HUES64 (cell line): Measurements from ENCODE around the gene PHF13.

Experiments
- H3K27ac ChIP-seq: 2 replicates; pipeline ENCODE4 v1.7.0; 2013; ENCODE audit warnings: low read depth, low read length, inconsistent platforms
- H3K27me3 ChIP-seq: 2 replicates; pipeline ENCODE4 v1.6.1; 2013; ENCODE audit warnings: mild to moderate bottlenecking, low read length; ENCODE audit not compliant: insufficient read depth
- H3K36me3 ChIP-seq: 2 replicates; pipeline ENCODE4 v1.6.1; 2013; ENCODE audit warnings: mild to moderate bottlenecking, low read length; ENCODE audit not compliant: insufficient read depth
- H3K4me1 ChIP-seq: 2 replicates; pipeline ENCODE4 v1.6.1; 2013; ENCODE audit warnings: mild to moderate bottlenecking, low read length, moderate library complexity; ENCODE audit not compliant: insufficient read depth
- H3K4me3 ChIP-seq: 2 replicates; pipeline ENCODE4 v1.5.1; 2013; ENCODE audit warnings: mild to moderate bottlenecking, low read length, moderate library complexity
- H3K9ac ChIP-seq: 2 replicates; pipeline ENCODE4 v1.6.1; 2013; ENCODE audit warnings: mild to moderate bottlenecking, low read depth, low read length
- H3K9me3 ChIP-seq: 2 replicates; pipeline ENCODE4 v1.6.1; 2013; ENCODE audit warnings: low read depth, low read length; ENCODE audit not compliant: insufficient read depth
- WGBS: fragments of 150-250, 120-280 bp; methylation state at CpG from one replicate; pipeline ENCODE4 v1.1.7; 2013; ENCODE audit warnings: missing lambda C conversion rate; 5-methylcytosine and 5-hydroxymethylcytosine counted together

Gene PHF13

GRCh38 chr1:6588128-6588892, 25.2 kb upstream of the PHF13 start:
- no peak overlapping the region for H3K9ac ChIP-seq
- WGBS: 92% methylated on average over 25 of the region's 25 CpGs
- H3K4me3 ChIP-seq: no peak overlapping the region
- H3K27ac ChIP-seq: no peak overlapping the region
- no peaks in the 10 kb centered on the region for H3K9me3 ChIP-seq
- H3K36me3 ChIP-seq: peaks cover 53% of the 10 kb centered on the region
- H3K27me3 ChIP-seq: no peaks in the 10 kb centered on the region
- no peaks in the 10 kb centered on the region for H3K4me1 ChIP-seq

- Histone ChIP-seq H3K27me3 (no peaks in the 10 kb centered on the region), H3K4me3 (no peak overlapping the region), H3K36me3 (peaks cover 60% of the 10 kb centered on the region), H3K4me1 (no peaks in the 10 kb centered on the region), H3K27ac (no peak overlapping the region), H3K9me3 (no peaks in the 10 kb centered on the region), H3K9ac (no peak overlapping the region)
- 92% methylated on average over 24 of the region's 24 CpGs for WGBS
Measured at GRCh38 chr1:6588893-6589520, 24.5 kb upstream of the PHF13 start.

- no peaks in the 10 kb centered on the region for H3K4me1 ChIP-seq
- H3K27me3 ChIP-seq: no peaks in the 10 kb centered on the region
- peaks cover 70% of the 10 kb centered on the region for H3K36me3 ChIP-seq
- WGBS: 90% methylated on average over 7 of the region's 7 CpGs
- H3K27ac ChIP-seq: no peak overlapping the region
- no peak overlapping the region for H3K9ac ChIP-seq
- H3K9me3 ChIP-seq: no peaks in the 10 kb centered on the region
- H3K4me3 ChIP-seq: no peak overlapping the region
Measured at GRCh38 chr1:6590046-6590445, 23.5 kb upstream of the PHF13 start.

- H3K4me3 ChIP-seq: no peak overlapping the region
- H3K4me1 ChIP-seq: no peaks in the 10 kb centered on the region
- no peak overlapping the region for H3K27ac ChIP-seq
- peaks cover 81% of the 10 kb centered on the region for H3K36me3 ChIP-seq
- no peaks in the 10 kb centered on the region for H3K27me3 ChIP-seq
- no peak overlapping the region for H3K9ac ChIP-seq
- 94% methylated on average over 13 of the region's 13 CpGs for WGBS
- no peaks in the 10 kb centered on the region for H3K9me3 ChIP-seq
Measured at GRCh38 chr1:6591222-6591621, 22.3 kb upstream of the PHF13 start.

GRCh38 chr1:6591644-6592043, 21.9 kb upstream of the PHF13 start:
- WGBS: 87% methylated on average over 6 of the region's 6 CpGs
- Histone ChIP-seq H3K36me3 (peaks cover 85% of the 10 kb centered on the region), H3K4me3 (no peak overlapping the region), H3K9me3 (no peaks in the 10 kb centered on the region), H3K9ac (no peak overlapping the region), H3K27me3 (no peaks in the 10 kb centered on the region), H3K4me1 (no peaks in the 10 kb centered on the region), H3K27ac (no peak overlapping the region)

- no peak overlapping the region for H3K9ac ChIP-seq
- no peak overlapping the region for H3K4me3 ChIP-seq
- H3K27me3 ChIP-seq: no peaks in the 10 kb centered on the region
- peaks cover 93% of the 10 kb centered on the region for H3K36me3 ChIP-seq
- H3K4me1 ChIP-seq: no peaks in the 10 kb centered on the region
- H3K9me3 ChIP-seq: no peaks in the 10 kb centered on the region
- no peak overlapping the region for H3K27ac ChIP-seq
- WGBS: 73% methylated on average over 5 of the region's 5 CpGs
Measured at GRCh38 chr1:6592441-6592840, 21.1 kb upstream of the PHF13 start.

GRCh38 chr1:6592865-6593593, 20.5 kb upstream of the PHF13 start:
- H3K36me3 ChIP-seq: peaks cover 97% of the 10 kb centered on the region
- H3K27ac ChIP-seq: no peak overlapping the region
- WGBS: 95% methylated on average over 38 of the region's 38 CpGs
- H3K9ac ChIP-seq: no peak overlapping the region
- no peak overlapping the region for H3K4me3 ChIP-seq
- no peaks in the 10 kb centered on the region for H3K9me3 ChIP-seq
- H3K4me1 ChIP-seq: no peaks in the 10 kb centered on the region
- no peaks in the 10 kb centered on the region for H3K27me3 ChIP-seq

GRCh38 chr1:6593810-6594209, 19.7 kb upstream of the PHF13 start:
- peaks cover 95% of the 10 kb centered on the region for H3K36me3 ChIP-seq
- H3K27ac ChIP-seq: no peak overlapping the region
- H3K4me3 ChIP-seq: no peak overlapping the region
- H3K9ac ChIP-seq: no peak overlapping the region
- H3K4me1 ChIP-seq: no peaks in the 10 kb centered on the region
- H3K9me3 ChIP-seq: no peaks in the 10 kb centered on the region
- 96% methylated on average over 15 of the region's 15 CpGs for WGBS
- H3K27me3 ChIP-seq: no peaks in the 10 kb centered on the region

- Histone ChIP-seq H3K9me3 (no peaks in the 10 kb centered on the region), H3K36me3 (peaks cover 90% of the 10 kb centered on the region), H3K4me1 (peaks cover 4% of the 10 kb centered on the region; the same call in 1 of the 2 replicates), H3K27me3 (no peaks in the 10 kb centered on the region), H3K4me3 (no peak overlapping the region), H3K27ac (no peak overlapping the region), H3K9ac (no peak overlapping the region)
- 95% methylated on average over 11 of the region's 11 CpGs for WGBS
Measured at GRCh38 chr1:6594977-6595740, 18.4 kb upstream of the PHF13 start.

GRCh38 chr1:6596351-6596750, 17.2 kb upstream of the PHF13 start:
- 93% methylated on average over 7 of the region's 7 CpGs for WGBS
- H3K27me3 ChIP-seq: no peaks in the 10 kb centered on the region
- H3K9me3 ChIP-seq: no peaks in the 10 kb centered on the region
- no peak overlapping the region for H3K4me3 ChIP-seq
- H3K9ac ChIP-seq: no peak overlapping the region
- H3K36me3 ChIP-seq: peaks cover 78% of the 10 kb centered on the region
- no peak overlapping the region for H3K27ac ChIP-seq
- H3K4me1 ChIP-seq: peaks cover 11% of the 10 kb centered on the region; the same call in 1 of the 2 replicates
